Inflammatory macrophage (primary cell): Measurements from ENCODE around the gene PPP1R18.
"Not testable (repeated sequence)": the region's sequence is repeated elsewhere in the genome, so short reads cannot be mapped to it uniquely, and the experiment has no call there.

Experiments
- DNase-seq, 2 donors: peaks; one replicate each; pipeline ENCODE4 v3.0.0-alpha.2; 2020 to 2022
- total RNA-seq, 18 experiments: gene quantifications; one replicate each; lab custom pipeline; 2026; ENCODE audit warnings: mixed read lengths in 6 of 18, inconsistent platforms in 2 of 18; lab: John Stamatoyannopoulos, UW

The PPP1R18 gene
- 107 to 461 (median 189) reads per million in 18 experiments for total RNA-seq

DNA sequence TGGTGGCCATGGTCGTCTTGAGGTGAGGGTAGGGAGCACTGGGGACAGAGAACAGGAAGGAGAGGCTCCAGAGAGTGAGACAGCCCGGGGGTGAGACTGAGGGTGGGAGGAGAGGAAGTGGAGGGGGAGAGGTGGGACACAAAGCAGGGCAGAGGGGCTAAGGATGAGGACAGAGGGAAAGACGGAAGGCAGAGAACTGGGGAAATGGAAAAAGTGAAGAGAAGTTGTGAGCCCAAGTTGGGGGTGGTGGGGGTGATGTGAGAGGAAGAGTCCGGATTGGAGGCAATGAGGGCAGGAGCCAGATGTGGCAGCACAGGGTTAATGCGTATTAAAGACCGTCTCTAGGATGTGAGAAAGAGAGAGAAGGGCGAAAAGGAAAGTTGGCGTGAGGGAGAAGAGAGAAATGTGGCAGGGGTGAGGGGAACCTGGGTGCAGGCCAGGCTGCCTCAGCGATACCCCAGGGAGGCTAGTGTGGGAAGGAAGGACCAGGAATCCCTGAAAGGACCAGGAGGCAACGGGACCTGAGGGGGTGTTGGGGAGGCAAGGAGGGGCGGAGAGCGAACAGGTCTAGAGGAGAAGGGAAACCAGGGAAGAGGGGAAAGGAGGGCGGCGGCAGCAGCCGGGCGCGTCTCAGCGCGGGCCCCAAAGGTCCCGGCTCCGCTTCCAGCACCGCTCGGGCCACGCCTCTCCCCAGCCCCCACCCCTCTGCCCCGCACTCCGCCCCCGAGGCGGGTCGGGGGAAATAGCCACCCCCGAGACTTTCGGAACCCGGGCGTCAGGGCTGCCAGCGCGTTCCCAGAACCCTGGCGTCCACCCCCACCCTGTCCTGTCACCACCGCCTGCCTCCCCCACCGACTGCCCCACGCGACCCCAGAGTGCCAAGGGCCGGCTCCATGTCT lies at the start of gene PPP1R18:
PPP1R18 (minus strand) TSS at position 637 of the 899 bp plus-strand sequence; CDS start at position 10, 627 bp downstream.
- DNase-seq, result peak; percentile 66 to 72

DNA sequence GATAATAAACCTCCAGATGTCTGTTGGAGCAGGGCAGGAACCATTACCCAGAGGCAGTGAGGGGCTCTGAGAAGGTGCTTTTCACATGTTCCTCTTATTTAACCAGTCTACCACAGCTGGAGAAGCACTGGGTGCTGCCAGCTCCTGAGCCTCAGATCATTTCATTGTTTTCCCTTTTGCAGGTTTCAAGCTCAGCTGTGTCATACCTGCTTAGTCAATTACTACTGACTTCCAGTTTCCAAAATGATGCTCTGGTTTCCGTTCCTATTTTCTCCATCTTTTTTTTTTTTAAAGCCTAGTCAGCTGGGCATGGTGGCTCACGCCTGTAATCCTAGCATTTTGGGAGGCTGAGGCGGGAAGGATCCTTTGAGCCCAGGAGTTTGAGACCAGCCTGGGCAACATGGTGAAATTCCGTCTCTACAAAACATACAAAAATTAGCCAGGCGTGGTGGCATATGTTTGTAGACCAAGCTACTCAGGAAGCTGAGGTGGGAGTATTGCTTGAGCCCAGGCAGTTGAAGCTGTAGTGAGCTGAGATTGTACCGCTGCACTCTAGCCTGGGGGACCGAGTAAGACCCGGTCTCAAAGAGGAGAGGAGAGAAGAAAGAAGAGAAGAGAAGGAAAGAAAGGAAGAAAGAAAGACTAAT lies 49.3 kb upstream of the PPP1R18 start:
- DNase-seq, result no peak

DNA sequence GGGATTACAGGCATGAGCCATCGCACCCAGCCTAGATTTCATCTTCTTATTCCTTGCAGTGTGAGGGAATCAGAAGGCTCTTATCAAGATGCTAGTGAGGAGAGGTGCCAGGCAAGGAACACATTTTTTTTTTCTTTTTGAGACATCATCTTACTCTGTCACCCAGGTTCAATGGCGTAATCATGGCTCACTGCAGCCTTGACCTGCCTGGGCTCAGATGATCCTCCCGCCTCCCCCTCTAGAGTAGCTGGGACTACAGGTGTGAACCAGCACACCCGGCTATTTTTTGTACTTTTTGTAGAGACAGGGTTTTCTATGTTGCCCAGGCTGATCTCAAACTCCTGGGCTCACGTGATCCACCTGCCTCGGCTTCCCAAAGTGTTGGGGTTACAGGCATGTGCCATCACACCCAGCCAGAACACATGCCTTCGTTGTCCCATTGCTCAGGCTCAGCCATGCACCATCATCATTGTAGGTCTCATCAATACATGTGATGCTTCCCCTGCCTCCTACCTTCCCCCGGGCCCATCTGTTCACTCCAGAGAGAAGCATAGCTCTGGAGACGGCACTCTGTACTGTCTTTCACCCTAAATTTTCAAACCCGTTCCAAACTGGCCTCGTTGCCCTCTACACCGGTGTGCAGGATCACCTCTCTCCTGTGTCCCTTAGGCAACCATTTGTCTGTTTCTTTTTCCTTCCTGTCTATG lies 45.9 kb upstream of the PPP1R18 start:
- no peak for DNase-seq

DNA sequence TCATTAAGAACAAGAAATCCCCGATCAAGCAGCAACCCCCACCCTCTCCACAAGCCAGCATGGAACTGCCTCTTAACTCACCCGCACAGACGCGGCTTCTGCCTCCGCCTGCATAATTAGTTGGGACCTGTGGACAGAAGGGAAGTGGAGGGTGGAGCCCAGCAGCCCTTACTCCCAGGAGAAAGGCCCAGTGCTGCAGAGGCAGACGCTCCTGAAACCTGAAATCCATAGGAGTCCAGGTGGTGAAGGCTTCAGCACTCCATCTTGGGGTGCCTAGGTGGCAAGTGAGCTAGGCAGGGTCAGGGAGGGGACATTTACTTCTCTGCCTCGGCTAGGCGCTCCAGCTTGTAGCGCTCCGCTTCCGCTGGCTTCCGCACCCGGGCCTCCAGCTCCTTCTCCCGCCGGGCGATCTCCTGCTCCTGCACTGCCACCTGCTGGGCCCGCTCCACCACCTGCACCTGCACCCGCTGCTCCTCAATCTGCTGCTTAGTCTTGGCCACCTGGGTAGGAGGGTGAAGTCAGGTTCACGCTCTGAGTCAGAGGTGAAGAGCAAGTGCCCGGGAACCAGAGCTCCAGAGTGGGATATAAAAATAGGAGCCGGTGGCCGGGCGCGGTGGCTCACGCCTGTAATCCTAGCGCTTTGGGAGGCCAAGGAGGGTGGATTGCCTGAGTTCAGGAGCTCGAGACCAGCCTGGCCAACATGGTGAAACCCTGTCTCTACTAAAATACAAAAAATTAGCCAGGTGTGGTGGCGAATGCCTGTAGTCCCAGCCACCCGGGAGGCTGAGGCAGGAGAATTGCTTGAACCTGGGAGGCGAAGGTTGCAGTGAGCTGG lies 44.4 kb upstream of the PPP1R18 start:
- peak; percentile 54 to 77 for DNase-seq

DNA sequence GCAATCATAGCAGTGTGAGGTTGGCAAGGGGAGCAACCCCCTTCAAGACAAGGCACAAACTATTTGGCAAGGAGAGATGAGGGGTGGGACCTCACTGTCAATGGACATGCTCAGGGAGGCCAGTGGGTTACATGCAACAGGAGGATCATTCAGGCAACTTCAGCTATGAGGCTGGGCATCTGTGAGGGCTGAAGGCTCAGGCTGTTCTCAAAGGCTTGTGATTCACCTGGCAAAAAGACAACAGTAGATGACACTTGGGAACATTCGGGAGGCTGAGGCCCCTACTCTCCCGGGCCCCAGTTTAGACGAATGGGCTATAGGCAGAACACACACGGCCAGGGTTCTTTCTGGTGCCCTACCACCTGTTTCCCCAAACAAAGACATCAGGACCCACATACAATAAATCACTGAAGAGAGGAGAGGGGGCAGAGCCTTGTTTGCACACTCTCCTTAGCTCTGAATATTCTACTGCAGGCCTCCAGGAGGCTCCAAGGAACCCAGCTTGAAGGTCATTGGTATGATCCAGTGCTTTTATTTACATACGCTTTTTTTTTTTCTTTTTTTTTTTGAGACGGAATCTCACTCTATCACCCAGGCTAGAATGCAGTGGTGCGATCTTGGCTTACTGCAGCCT lies 41.6 kb upstream of the PPP1R18 start:
- no peak for DNase-seq

- DNase-seq, result no peak
These were observed 40.3 kb upstream of the PPP1R18 start for GRCh38 chr6:30726506-30727413.

DNA sequence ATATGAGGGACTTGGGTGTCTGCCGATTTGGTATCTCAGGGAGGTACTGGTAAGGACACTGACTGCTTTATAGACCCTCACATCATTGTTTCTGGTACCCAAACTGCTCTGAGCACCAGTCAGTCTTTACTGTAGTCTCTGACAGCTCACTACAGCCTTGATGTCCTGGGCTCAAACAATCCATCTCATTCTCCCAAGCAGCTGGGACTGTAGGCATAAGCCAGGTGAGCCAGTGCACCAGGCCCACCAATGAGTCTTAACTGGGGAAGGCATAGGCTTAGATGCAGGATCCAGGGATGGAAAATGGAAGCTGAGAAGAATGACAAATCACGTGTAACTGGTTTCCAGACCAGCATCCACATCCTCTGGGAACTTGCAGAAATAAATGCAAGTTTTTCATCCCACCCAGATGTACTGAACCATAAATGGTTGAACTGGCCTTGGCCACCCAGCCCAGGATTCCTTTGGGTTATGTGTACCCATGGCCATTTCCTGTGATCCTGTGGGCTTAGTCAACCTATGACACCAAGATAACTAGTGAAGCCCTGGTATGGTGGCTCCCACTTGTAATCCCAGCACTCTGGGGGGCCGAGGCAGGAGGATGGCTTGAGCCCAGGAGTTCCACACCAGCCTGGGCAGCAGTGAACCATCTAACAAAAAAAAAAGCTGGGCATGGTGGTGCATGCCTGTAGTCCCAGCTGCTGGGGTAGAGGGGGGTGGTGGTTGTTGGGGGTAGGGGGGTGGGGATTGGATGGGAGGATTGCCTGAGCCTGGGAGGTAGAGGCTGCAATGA lies 39.5 kb upstream of the PPP1R18 start:
- DNase-seq, result no peak

DNA sequence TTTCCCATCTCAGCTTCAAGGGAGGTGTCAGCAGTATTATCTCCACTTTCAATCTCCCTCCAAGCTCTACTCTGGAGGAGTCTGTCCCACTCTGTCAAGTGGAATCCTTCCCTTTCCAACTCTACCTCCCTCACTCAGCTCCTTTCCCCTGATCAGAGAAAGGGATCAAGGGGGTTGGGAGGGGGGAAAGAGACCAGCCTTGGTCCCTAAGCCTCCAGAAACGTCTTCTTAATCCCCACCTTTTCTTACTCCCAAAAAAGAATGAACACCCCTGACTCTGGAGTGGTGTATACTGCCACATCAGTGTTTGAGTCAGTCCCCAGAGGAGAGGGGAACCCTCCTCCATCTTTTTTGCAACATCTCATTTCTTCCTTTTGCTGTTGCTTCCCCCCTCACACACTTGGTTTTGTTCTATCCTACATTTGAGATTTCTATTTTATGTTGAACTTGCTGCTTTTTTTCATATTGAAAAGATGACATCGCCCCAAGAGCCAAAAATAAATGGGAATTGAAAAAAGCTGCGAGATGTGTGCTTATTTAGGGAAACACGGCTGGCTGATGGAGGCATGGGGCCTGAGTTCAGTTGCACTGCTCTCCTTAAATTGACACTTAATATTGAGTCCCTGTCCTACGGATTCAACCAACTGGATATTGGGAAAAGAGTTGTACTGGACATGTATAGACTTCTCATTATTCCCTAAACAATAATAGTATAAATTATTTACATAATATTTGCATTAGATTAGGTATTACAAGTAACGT lies 38.6 kb upstream of the PPP1R18 start:
- peak; percentile 52 to 70 for DNase-seq

GRCh38 chr6:30723843-30724741 lies 37.6 kb upstream of the PPP1R18 start:
- DNase-seq, result not testable (repeated sequence)

DNA sequence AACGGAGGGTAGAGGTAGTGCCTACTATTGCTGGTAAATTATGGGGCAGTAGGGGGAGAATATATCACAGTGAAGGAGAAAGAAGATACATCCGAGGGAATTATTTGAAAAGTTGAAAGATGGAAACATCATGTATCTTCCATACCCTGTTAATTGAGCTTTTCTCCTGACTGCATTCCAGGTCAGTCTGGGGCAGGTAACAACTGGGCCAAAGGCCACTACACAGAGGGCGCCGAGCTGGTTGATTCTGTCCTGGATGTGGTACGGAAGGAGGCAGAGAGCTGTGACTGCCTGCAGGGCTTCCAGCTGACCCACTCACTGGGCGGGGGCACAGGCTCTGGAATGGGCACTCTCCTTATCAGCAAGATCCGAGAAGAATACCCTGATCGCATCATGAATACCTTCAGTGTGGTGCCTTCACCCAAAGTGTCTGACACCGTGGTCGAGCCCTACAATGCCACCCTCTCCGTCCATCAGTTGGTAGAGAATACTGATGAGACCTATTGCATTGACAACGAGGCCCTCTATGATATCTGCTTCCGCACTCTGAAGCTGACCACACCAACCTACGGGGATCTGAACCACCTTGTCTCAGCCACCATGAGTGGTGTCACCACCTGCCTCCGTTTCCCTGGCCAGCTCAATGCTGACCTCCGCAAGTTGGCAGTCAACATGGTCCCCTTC lies 36.9 kb upstream of the PPP1R18 start:
- DNase-seq, result not testable (repeated sequence)

- peak; percentile 86 to 91 for DNase-seq
These were observed 36.1 kb upstream of the PPP1R18 start for GRCh38 chr6:30722280-30723112.

- DNase-seq, result peak; percentile 65 to 77
These were observed 35.5 kb upstream of the PPP1R18 start for GRCh38 chr6:30722025-30722279.

DNA sequence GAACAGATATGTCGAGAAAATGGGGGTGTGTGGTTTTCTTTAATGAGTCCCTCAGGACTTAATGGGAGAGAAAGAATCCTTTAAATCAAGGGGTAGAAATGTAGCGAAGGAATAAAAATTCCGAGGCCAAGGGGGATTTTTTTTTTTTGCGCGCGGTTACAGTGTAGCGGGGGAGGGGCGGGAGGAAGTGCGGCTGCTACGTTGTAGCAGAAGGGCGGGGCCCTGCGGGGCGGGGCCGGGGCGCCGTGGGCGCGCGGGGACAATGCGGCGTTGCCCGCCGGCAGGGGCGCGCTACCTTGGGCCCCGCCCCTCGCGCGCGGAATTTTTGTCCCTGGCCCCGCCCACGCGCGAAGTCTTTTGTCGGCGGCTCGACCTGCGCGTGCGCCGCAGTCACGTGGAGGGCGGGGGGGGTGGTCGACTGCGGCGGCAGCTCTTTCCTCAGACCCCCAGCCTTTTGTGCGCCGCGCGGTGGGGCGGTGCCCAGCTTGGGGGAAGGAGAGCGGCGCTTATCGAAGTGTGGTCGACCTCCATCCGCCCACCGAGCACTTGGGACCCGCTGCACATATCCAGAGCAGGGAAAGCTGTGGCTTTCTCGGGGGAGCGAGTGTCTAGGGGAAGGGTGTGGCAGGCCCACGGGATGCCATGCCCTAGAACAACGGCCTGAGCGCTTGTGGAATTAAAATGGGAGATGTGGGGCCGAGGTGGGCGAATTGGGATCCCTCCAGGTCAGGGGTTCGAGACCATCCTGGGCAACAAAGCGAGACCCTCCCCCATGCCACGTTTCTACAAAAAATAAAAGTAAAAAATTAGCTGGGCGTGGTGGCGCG lies 35.0 kb upstream of the PPP1R18 start:
- DNase-seq, result peak; percentile 96 to 98

DNA sequence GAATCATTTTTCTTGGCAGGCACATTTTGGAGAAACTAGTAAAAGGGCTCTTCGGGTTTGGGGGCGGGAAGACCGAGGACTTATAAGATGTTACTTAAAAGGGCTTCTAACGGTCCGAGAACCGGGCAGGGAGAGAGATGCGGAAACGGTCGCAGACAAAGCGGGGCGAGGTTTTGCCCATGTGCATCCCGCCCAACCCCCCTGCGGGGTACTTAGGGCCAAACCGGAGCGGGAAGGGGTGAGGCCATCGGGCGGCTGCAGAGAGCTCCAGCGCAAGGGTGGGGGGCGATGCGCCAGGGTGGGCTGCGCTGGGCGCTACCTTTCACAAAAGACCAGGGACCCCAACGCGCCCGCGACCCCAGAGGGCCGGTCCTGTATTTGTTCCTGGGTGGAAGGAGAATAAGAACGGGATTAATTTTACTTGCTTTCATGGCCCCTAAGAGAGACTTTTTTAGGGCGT lies 34.3 kb upstream of the PPP1R18 start:
- DNase-seq, result peak; percentile 66 to 71
